Fibroblast of mammary gland (primary cell): ENCODE results near the gene MAST2.

Experiments used
- DNase-seq: peaks from one replicate; pipeline ENCODE4 v3.0.0-alpha.2; 2010; ENCODE audit warnings: low read depth
- H3K4me3 ChIP-seq: 2 replicates; pipeline ENCODE4 v1.5.1; 2011; ENCODE audit warnings: low read depth, mild to moderate bottlenecking, low read length, moderate library complexity; ENCODE audit not compliant: control insufficient read depth
- TF ChIP-seq, protein P1 (sequence below): conservative IDR thresholded peaks from 2 replicates; pipeline ENCODE4 v1.5.1; 2011; ENCODE audit warnings: low read depth, low read length, inconsistent platforms; ENCODE audit not compliant: control insufficient read depth, insufficient read depth

Gene MAST2

DNA sequence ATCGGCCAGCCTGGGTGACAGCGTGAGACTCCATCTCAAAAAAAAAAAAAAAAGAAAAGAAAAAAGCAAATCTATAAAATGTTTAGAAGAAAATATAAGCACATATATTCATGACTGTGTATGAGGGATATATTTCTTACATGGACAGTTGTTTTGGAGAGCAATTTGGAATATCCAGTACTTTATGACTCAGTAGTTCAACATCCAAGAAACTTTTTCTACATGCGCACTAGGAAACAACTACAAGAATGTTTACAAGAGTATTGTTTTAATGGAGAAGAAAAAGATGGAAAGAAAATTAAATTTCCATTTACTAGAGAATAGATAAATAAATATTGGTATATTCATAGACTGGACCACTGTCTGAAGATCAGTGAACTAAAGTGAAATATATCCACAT, 77.5 kb downstream of the MAST2 start:
- TF ChIP-seq, protein P1, sequence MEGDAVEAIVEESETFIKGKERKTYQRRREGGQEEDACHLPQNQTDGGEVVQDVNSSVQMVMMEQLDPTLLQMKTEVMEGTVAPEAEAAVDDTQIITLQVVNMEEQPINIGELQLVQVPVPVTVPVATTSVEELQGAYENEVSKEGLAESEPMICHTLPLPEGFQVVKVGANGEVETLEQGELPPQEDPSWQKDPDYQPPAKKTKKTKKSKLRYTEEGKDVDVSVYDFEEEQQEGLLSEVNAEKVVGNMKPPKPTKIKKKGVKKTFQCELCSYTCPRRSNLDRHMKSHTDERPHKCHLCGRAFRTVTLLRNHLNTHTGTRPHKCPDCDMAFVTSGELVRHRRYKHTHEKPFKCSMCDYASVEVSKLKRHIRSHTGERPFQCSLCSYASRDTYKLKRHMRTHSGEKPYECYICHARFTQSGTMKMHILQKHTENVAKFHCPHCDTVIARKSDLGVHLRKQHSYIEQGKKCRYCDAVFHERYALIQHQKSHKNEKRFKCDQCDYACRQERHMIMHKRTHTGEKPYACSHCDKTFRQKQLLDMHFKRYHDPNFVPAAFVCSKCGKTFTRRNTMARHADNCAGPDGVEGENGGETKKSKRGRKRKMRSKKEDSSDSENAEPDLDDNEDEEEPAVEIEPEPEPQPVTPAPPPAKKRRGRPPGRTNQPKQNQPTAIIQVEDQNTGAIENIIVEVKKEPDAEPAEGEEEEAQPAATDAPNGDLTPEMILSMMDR: no peak
- DNase-seq: peak; percentile 52
- H3K4me3 ChIP-seq: no peak overlapping the region

DNA sequence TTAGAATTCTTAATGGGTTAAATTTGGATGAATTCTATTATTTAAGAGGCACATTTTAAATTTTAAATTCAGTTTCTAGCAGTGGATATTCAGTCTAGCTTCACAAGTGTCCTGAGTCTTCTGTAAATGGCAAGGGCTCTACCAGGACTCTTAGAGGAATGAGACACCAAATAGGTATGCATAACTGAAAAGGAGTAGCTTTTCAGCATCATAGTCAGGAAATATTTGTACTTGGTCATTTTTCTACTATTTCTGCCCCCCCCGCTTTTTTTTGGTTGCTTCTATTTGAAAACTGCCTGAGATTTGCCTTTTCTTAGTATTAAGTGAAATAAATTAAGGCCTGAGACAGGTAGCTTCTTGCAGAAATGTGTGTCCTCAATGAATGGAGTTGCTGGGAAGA, 80.2 kb downstream of the MAST2 start:
- H3K4me3 ChIP-seq: no peak overlapping the region
- no peak for DNase-seq
- TF ChIP-seq, protein P1: no peak

DNA sequence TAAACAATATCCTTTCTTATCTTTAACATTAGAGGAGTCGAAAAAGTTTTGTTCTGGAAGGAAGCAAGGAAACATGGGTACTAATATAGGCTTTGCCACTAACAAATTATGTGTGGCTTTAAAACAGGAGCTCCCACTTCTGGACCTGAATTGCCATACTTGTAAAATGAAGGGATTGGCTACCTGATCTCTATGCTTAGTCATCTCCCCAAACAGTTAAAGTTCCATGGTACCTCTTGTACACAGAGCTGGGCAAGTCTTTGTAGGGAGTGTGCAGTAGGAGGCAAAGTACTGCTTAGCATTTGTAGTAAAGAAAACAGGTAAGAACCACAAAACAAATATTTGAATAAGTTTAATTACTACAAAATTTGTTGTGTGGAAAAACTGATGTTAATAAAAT, 81.3 kb downstream of the MAST2 start:
- H3K4me3 ChIP-seq: no peak overlapping the region
- no peak for DNase-seq
- TF ChIP-seq, protein P1: no peak

DNA sequence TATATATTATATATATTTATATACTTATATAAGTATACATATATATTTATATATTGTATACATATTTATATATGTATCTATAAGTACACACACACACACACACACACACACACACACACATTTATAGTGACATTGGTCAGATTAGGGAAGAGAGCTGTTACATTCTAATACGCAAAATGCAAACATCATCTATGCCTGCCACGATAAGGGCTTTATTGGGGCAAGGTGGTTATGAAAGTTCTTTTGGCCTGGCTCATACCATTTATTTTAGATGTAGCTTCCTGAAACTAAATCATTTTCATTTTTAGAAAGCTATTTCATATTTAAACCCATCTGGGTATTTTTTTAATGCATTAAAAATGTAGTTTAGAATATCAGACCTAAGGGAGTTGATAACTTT, 82.8 kb downstream of the MAST2 start:
- DNase-seq: no peak
- no peak overlapping the region for H3K4me3 ChIP-seq
- TF ChIP-seq, protein P1: no peak

DNA sequence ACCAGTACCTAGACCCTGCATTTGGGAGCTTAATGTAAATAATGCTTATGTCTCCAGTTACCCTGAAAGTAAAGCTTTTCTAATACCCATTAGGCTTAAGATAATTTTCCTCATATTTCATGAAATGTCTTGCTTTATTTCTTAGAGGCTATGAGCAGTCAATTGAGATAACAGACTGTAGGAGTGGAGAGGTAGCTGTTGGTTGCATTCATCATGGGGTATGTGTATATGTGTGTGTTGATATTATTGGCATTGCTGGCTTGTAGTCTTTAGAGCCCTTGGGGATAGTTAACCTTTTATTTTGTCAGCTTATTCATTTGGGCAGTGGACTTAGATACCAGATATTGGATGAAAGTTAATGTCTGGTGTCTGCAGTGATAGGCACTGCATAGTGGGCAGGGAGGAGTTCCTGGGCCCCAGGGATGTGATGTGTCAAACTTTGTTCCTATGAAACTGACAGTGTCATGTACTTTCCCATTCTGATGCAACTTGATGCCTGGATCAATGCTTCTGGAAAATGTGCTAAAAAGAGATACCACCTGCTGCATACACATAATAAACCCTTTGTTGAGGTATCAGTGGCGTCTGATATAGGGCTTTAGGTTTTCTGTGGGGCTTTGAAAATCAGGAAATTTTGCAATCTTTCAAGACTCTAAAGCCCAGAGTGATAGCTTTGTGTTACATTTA, 83.9 kb downstream of the MAST2 start:
- no peak overlapping the region for H3K4me3 ChIP-seq
- TF ChIP-seq, protein P1: no peak
- DNase-seq: no peak

DNA sequence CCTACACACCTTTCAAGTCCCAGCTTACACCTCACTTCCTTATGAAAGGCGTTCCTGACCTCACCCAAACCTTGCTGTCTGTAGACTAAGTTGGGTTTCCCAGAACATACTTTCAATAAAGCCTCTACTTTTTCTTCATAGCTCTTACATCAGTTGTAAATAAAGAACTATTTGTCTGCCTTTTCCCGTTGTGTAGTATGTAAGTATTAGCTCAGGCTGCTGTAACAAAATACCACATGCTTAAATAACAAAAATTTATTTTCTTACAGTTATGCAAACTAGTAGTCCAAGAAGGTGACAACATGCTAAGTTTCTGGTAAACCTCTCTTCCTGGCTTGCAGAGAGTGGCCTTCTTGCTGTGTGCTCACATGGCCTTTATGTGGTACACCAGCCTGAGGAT, 86.7 kb downstream of the MAST2 start:
- H3K4me3 ChIP-seq: no peak overlapping the region
- no peak for DNase-seq
- TF ChIP-seq, protein P1: no peak

DNA sequence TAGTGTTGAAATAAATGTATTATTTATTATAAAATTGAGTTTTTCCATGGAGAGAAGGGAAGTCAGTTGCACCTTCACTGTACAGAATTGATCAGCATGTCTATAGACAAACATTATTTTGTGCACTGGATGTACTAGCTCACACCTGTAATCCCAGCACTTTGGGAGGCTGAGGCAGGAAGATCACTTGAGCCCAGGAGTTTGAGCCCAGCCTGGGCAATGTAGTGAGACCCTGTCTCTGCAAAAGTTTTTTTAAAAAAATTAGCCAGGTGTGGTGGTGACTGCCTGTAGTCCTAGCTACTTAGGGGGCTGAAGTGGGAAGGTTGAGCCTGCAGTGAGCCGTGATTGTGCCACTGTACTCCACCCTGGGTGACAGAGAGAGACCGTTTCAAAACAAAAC, 87.7 kb downstream of the MAST2 start:
- no peak for DNase-seq
- H3K4me3 ChIP-seq: no peak overlapping the region
- TF ChIP-seq, protein P1: no peak
